ENCODE results near the gene ZBTB3. TPM values are rescaled to one million over a fixed set of nuclear protein-coding genes. Genes with fewer than 3 reads are reported as not detected.

ZBTB3 gene
- total and polyA plus RNA-seq, 2 of the 13 experiments (the other 11 are each of a cell fraction or from before 2014, with no cell fraction given), result 3.4 to 5.2 TPM

- TF ChIP-seq CC2D1A (CRISPR knock-in tag; IDR thresholded peaks at IDR 0.05) (no peak), ZNF691 (CRISPR knock-in tag; IDR thresholded peaks at IDR 0.05; ENCODE audit: borderline replicate concordance, low read depth) (peak; percentile 51; the same call in 1 of the 2 replicates), ZNF780A (CRISPR knock-in tag; IDR thresholded peaks at IDR 0.05) (no peak), ZNF543 (CRISPR knock-in tag; IDR thresholded peaks at IDR 0.05) (0 out of 2 replicates have a peak, but pooled peaks have one; percentile 48), SNRNP70 (IDR thresholded peaks at IDR 0.05; ENCODE audit: low read depth, low read length) (no peak), KLF16 (CRISPR knock-in tag; IDR thresholded peaks at IDR 0.05) (peak in 1 of 2 experiments; percentile 86; a peak in 2 of 4 replicates), ZNF556 (CRISPR knock-in tag; IDR thresholded peaks at IDR 0.05; ENCODE audit: borderline replicate concordance) (no peak), HOXA7 (CRISPR knock-in tag; IDR thresholded peaks at IDR 0.05) (no peak), HMGXB3 (CRISPR knock-in tag; IDR thresholded peaks at IDR 0.05; ENCODE audit: borderline replicate concordance) (no peak), JARID2 (CRISPR knock-in tag; IDR thresholded peaks at IDR 0.05; ENCODE audit: insufficient replicate concordance) (no peak), TAF1 (CRISPR knock-in tag; IDR thresholded peaks at IDR 0.05) (peak; percentile 93), POGZ (CRISPR knock-in tag; IDR thresholded peaks at IDR 0.05) (peak; percentile 43; the same call in 1 of the 2 replicates), PHF20 (CRISPR knock-in tag; IDR thresholded peaks at IDR 0.05) (peak; percentile 89), CEBPB (IDR thresholded peaks at IDR 0.05; ENCODE audit: borderline replicate concordance, low read depth, low read length) (no peak), IRF2 (CRISPR knock-in tag; IDR thresholded peaks at IDR 0.05) (peak; percentile 35; the same call in 1 of the 2 replicates), ZNF549 (CRISPR knock-in tag; IDR thresholded peaks at IDR 0.05) (no peak), TFDP1 (CRISPR knock-in tag; IDR thresholded peaks at IDR 0.05; ENCODE audit: borderline replicate concordance) (peak; percentile 62; the same call in 1 of the 2 replicates), HBP1 (CRISPR knock-in tag; IDR thresholded peaks at IDR 0.05; ENCODE audit: low read depth) (no peak), RXRB (CRISPR knock-in tag; IDR thresholded peaks at IDR 0.05; ENCODE audit: borderline replicate concordance) (no peak), ELF3 (CRISPR knock-in tag; IDR thresholded peaks at IDR 0.05) (peak; percentile 84), ZNF639 (CRISPR knock-in tag; conservative IDR thresholded peaks at IDR 0.05) (no peak)
Observed at GRCh38 chr11:62791501-62792201, 37.7 kb upstream of the ZBTB3 start, which contains the start of gene TMEM223 (continued).
